Adrenal gland (tissue), 5 donors: ENCODE results near the gene SPATA2L.

Source experiments
- CTCF ChIP-seq, 6 experiments: fragments of 450-650 bp in 4 of 6; fragments of 200-600 bp in 2 of 6; sonication (generic) in 1 of 6; IDR thresholded peaks; 1 replicate in 5 of 6; 2 replicates in 1 of 6; pipeline versions ENCODE4 v1.5.1 to v1.8.0; 2016 to 2021; ENCODE audit warnings: antibody characterized with exemption in 6 of 6, mild to moderate bottlenecking in 2 of 6, moderate library complexity in 1 of 6
- POLR2A ChIP-seq, 2 donors: fragments of 450-650 bp; IDR thresholded peaks; one replicate each; pipeline ENCODE4 v1.6.1; 2017; ENCODE audit warnings: antibody characterized with exemption in 2 of 2, mild to moderate bottlenecking in 2 of 2, moderate library complexity in 1 of 2
- donor health status: DM: no; HTN: no; CAD: no.

GRCh38 chr16:89653656-89654295 lies 47.7 kb downstream of the SPATA2L start:
- TF ChIP-seq CTCF (IDR thresholded peaks at IDR 0.05), result no peak
- TF ChIP-seq POLR2A (IDR thresholded peaks at IDR 0.05), result no peak
